ENCODE data around the gene ATG16L2.

- TF ChIP-seq CTCF (conservative IDR thresholded peaks at IDR 0.05 in 1 of 2, IDR thresholded peaks at IDR 0.05 in 1 of 2; ENCODE audit: extremely low read depth in 1 of 2, insufficient read depth in 1 of 2, low read depth in 1 of 2, low read length in 2 of 2) (no peak), EZH2 (IDR thresholded peaks at IDR 0.05; ENCODE audit: borderline replicate concordance, low read length) (no peak)
Observed at GRCh38 chr11:72876147-72876546, 61.9 kb downstream of the ATG16L2 start.
